Activated naive CD4-positive, alpha-beta T cell treated with anti-CD3 and anti-CD28 coated beads, Interleukin-2, amount 50 U/mL, for 16 hours (primary cell): ENCODE results near the gene EMD.
"Not testable (repeated sequence)": the region's sequence is repeated elsewhere in the genome, so short reads cannot be mapped to it uniquely, and the experiment has no call there.

ENCODE experiments used
- DNase-seq: peaks from one replicate; pipeline ENCODE4 v3.0.0-alpha.2; 2020

Gene EMD

GRCh38 chrX:154372612-154373022 is 6.5 kb upstream of the EMD start:
- DNase-seq, result no peak

- no peak for DNase-seq
These were observed 5.5 kb upstream of the EMD start for GRCh38 chrX:154373340-154374306.

DNA sequence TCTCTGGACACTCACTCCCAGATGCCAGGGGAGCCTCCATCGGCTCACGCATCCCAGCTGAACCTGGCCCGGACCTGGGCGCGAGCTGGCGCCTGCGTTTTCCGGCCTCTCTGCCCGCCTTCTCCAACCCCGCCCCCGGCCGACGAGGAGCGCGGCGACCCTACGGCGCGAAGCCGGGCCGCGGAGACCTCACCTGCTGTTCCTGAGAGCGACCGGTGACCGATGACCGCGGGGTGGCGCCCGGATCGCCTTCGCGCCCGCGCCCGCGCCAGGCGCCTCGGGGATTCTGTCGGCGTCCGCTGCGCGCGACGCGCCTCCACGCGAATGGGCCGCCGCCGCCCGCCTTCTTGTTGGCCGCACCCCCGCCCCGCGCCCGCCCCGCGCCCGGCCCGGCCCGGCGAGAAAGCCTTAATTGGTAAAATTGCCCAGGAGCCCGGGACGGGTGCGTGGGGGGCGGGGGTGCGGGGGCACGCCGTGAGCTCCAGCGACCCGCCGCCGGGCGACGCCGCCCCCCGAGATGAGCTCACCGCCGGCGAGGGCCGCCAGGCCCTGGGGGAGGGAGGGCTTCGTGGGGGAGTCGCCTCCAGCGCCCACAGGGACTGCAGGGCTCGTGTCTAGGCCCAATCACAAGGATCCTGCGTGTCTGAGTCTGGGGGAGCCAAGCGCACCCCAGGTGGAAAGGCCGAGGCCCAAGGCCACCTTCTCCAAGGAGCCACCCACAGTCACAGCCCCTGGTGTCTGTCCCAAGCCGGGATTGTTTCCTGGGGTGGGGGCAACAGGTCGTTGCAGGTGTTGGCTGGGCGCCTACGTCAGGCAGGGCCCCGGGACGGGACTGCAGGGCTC is 4.6 kb upstream of the EMD start, which contains the start of gene FLNA:
TSS of gene FLNA (minus strand) at position 322 of the 843 bp plus-strand sequence. CDS start 3,389 bp downstream, outside the sequence.
- DNase-seq, result no peak

- DNase-seq, result no peak
These were observed 4.0 kb upstream of the EMD start for GRCh38 chrX:154375156-154375504.

- no peak for DNase-seq
These were observed 2.3 kb upstream of the EMD start for GRCh38 chrX:154376774-154377173.

DNA sequence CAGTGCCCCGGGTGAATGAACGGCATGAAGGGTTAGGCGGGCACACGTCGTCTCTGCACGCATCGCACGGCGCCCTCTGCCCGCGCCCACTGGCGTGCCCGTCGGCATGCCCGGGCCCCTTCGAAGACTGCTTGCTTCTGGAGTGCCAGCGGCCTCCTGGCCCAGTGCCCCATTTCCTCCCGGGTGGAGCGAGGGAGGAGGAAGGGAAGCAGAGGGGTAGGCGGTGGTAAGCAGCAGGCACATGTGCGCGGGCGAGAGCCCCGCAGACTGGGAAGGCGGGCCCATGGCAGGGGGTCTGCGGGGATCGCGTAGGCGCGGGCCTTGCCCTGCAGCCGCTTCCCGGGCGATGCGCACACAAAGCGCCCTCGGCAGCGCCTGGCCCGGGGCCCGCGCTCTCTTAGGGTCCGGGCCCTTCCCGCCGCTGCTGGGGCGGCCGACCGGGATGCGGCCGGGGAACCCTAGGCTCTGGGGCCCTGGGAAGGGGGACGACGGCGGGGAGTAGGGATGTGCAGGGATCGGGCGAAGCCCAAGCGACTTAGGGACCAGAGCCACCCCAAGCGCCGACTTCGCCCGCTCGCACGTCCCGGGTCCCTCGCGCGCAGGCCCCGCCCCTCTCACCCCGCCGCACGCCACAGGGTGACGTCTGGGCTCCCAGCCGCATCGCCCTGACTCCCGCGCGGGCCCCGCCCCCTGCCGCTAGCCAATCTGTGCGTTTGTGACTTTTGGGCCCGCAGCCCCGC is 866 bp upstream of the EMD start:
- DNase-seq, result peak; percentile 44

DNA sequence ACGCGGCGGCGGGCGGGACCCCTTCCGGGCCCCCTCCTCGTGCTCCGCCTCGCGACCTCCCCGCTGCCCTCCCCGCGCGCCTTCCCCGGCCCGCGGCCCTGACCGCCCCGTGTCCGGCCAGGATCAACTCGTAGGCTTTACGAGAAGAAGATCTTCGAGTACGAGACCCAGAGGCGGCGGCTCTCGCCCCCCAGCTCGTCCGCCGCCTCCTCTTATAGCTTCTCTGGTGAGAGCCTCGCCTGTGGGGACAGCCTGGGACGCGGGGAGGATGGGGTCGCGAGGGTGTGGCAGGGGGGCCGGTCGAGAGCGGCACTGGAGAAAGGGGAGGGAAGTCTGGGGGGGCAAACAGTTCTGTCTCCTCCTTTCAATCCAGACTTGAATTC is 465 bp downstream of the EMD start:
- no peak for DNase-seq

GRCh38 chrX:154380153-154380552 is 1.1 kb downstream of the EMD start:
- no peak for DNase-seq

- DNase-seq, result no peak
These were observed 1.7 kb downstream of the EMD start for GRCh38 chrX:154380787-154381186.

DNA sequence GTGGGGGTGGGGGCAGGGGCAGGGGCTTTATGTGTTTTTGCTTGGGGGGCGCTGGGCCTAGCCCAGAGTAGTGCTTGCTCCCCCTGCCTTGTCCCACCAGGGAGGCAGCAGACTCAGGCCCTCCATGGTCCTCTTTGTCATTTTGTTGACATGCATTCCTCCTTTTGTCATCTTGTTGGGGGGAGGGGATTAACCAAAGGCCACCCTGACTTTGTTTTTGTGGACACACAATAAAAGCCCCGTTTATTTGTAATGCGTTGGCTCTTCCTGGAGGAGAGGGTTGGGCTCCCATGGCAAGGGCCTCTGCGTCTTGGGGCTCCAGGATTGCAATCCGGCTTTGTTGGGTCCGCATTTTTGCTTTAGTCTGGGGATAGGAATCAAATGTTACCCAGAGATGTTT is 2.2 kb downstream of the EMD start:
- DNase-seq, result no peak

GRCh38 chrX:154382483-154383069 is 3.5 kb downstream of the EMD start:
- DNase-seq, result no peak

- no peak for DNase-seq
These were observed 4.5 kb downstream of the EMD start for GRCh38 chrX:154383359-154384283.

- DNase-seq, result no peak
These were observed 5.3 kb downstream of the EMD start for GRCh38 chrX:154384284-154384892.

GRCh38 chrX:154388094-154388493 is 9.0 kb downstream of the EMD start:
- DNase-seq, result not testable (repeated sequence)

DNA sequence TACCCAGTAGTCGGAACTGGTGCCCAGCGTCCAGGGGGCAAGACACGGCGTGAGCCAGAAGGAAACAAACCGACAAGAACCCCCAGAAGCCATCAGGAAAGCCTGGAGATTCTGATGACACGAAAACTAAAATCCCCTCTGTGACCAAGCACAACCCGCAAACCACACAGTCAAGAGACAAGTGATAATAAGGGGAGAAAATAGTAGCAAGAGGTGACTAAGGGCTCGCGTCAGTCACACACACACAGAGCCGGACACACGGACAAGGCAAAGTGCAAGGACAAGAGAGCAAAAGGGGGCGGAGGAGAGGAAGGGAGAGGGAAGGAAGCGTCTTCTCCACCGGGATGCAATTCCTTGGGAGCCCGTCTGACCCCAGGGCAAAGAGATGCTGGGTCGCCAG is 9.6 kb downstream of the EMD start:
- not testable (repeated sequence) for DNase-seq

DNA sequence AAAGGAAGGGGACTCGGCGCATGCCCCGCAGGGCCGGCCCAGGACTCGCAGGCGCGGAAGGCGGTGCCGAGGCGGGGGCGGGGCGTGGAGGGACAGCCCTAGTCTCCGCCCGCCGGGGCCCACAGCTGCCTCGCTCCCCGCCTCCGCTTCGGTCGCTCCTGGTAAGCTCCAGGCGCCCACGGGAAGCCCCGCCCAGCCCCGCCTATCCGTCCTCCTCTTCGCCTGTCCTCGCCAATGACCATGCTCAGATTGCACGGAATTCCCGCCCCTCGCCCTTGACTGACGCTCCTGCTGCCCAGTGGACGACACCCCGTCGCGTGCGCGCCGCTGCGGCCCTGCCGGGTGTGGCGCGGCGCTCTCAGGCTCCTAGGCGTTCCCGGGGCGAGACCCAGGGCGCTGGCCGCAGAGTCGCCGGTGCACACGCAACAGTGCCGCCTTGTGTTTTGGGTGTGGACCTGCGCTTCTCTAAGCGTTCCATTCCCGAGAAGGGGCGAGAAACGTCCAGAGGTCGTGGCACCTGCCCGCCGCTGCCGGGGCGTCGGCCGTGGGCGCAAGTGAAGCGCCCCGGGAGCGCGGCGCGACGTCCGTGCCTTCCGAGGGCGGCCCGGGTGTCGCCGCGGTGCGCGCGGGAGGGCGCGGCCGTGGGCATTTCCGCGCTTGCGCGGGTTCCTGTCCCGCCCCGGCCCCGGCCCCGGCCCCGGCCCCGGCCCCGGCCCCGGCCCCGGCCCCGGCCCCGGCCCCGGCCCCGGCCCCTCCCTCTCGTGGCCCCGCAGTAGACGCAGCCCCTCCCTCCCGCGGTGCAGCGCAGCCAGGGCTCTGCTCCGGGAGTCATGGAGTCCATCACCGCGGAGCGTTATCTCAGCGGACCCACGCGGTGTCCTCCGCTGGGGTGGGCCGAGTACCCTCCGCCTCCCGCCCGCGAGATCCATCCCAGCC is 11.0 kb downstream of the EMD start:
- DNase-seq, result not testable (repeated sequence)

DNA sequence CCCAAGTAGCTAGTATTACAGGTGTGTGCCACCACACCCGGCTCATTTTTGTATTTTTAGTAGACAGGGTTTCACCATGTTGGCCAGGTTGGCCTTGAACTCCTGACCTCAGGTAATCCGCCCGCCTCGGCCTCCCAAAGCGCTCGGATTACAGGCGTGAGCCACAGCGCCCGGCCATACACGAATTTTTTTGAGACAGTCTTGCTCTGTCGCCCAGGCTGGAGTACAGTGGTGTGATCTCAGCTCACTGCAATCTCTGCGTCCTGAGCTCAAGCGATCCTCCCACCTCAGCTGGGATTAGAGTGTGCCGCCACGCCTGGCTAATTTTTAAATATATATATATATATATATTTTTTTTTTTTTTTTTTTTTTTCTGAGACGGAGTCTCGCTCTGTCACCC is 17.3 kb downstream of the EMD start:
- not testable (repeated sequence) for DNase-seq

- peak; percentile 70 for DNase-seq
These were observed 18.1 kb downstream of the EMD start for GRCh38 chrX:154396973-154397887.
